Stimulated activated naive CD8-positive, alpha-beta T cell treated with anti-CD3 and anti-CD28 coated beads, Interleukin-15, Interleukin-2, amounts not matched to agents 100 ng/mL and 50 ng/mL, for 24 hours (primary cell): ENCODE results near the gene MZT2A.
"Not testable (repeated sequence)": the region's sequence is repeated elsewhere in the genome, so short reads cannot be mapped to it uniquely, and the experiment has no call there.

Source experiments
- H3K27ac Mint-ChIP-seq: one replicate; pipeline ENCODE4 v1.8.0; 2021; ENCODE audit warnings: mild to moderate bottlenecking, mixed read lengths
- H3K27me3 Mint-ChIP-seq: one replicate; pipeline ENCODE4 v1.8.0; 2021; ENCODE audit warnings: mixed read lengths
- H3K36me3 Mint-ChIP-seq: one replicate; pipeline ENCODE4 v1.8.0; 2021; ENCODE audit warnings: low read depth, mixed read lengths
- H3K4me1 Mint-ChIP-seq: one replicate; pipeline ENCODE4 v1.8.0; 2021; ENCODE audit warnings: low read depth, mixed read lengths
- H3K4me3 Mint-ChIP-seq: one replicate; pipeline ENCODE4 v1.8.0; 2021; ENCODE audit warnings: mild to moderate bottlenecking, mixed read lengths
- H3K9me3 Mint-ChIP-seq: one replicate; pipeline ENCODE4 v1.8.0; 2021; ENCODE audit warnings: mixed read lengths

Gene MZT2A

DNA sequence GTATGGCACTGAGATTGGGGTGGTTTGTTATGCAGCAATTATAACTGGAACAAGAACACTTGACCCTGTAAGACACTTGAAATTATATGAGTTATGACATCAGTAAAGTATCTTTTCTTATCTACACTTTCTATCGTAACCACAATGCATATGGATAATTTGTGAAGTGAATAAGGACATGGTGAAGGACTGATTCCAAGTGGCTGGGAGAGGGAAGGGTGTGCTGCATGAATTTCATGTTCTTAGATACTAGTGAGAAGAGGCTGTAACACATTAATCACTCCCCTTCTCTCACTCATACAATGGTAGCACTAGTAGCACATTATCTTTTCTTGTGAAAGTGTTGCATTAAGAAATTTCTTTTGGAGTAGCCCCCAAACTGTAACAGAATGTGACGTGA is 37.3 kb downstream of the MZT2A start:
- H3K27ac Mint-ChIP-seq, H3K36me3 Mint-ChIP-seq, H3K4me3 Mint-ChIP-seq, H3K9me3 Mint-ChIP-seq, H3K4me1 Mint-ChIP-seq: not testable (repeated sequence)
- H3K27me3 Mint-ChIP-seq = peaks cover 22% of the 10 kb centered on the region

DNA sequence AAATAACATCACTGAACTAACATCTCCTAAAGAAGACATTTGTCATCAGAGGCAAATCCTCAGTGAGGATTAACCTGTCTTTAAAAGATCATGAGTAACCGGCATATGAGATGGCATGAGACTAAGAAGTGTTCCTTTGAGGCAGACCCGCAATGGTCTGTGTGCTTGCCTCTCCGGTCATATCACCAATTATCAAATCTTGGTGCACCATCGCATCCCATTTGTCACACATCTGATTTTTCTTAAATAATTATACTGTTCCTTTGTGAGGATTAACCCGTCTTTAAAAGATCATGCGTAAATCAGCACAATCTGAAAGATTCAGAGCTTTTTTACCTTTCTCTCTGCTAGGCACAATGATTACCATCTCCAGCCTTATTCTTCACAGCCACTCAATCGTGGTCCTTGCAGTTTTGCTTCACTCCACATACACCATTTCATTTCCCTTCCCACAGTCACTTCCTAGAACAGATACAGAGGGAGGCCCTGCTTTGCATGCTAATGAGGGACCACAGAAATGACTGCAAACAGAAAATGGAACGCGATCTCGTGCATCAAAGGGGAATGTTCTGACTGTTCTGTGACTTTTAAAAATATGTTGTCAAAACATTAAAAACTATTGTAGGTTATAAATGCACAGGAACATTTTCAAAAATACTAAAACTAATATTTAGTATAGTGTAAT is 40.8 kb downstream of the MZT2A start:
- not testable (repeated sequence) for H3K9me3 Mint-ChIP-seq, H3K36me3 Mint-ChIP-seq, H3K4me1 Mint-ChIP-seq, H3K4me3 Mint-ChIP-seq, H3K27ac Mint-ChIP-seq
- peaks cover 24% of the 10 kb centered on the region for H3K27me3 Mint-ChIP-seq

DNA sequence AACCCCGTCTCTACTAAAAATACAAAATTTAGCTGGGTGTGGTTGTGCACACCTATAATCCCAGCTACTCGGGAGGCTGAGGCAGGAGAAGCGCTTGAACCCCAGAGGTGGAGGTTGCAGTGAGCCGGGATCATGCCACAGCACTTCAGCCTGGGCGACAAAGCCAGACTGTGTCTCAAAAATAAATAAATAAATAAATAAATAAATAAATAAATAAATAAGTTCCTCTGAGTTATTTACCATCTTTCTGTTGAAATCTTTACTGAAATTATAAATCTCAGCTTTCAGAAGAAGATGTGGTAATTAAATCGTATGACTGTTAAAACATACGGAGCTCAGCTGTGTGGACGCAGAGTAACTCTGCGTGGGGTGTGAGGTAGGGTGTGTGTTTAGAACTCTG is 44.2 kb downstream of the MZT2A start:
- H3K36me3 Mint-ChIP-seq, H3K27ac Mint-ChIP-seq, H3K4me1 Mint-ChIP-seq, H3K9me3 Mint-ChIP-seq, H3K4me3 Mint-ChIP-seq: not testable (repeated sequence)
- H3K27me3 Mint-ChIP-seq = peaks cover 14% of the 10 kb centered on the region

DNA sequence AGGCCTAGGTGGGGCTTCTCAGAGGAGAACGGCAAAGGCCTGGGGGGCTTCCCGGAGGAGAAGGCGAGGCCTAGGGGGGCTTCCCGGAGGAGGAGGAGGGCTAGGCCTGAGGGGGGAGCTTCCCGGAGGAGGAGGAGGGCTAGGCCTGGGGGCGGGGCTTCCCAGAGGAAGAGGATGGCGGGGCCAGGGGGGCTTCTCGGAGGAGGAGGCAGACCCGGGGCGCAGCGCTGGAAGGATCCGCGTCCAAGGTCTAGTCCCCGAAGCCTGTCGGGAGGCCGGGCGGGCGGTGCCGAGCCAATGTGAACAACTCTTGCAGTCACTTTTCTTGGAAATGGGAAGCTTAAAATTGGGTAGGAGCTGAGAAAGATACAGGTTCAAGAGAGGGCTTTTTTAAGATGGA is 46.3 kb downstream of the MZT2A start:
- peaks cover 16% of the 10 kb centered on the region for H3K27me3 Mint-ChIP-seq
- peaks cover 6% of the 10 kb centered on the region for H3K4me1 Mint-ChIP-seq
- no peaks in the 10 kb centered on the region for H3K36me3 Mint-ChIP-seq
- H3K27ac Mint-ChIP-seq = no peak overlapping the region
- H3K4me3 Mint-ChIP-seq = no peak overlapping the region
- no peaks in the 10 kb centered on the region for H3K9me3 Mint-ChIP-seq

DNA sequence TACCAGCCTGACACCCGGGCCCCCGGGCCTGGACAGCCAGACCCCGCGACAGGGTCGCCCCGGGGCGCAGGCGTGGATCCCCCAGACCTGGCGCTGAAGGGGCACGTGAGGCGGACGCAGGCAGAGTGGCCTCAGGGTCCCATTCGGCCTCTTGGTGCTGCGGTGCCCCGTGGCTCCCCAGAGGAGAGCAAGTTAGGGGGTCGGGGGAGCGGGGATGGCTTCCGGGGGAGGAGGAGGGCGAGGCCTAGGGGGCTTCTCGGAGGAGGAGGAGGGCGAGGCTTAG is 46.7 kb downstream of the MZT2A start:
- not testable (repeated sequence) for H3K27ac Mint-ChIP-seq, H3K36me3 Mint-ChIP-seq, H3K4me3 Mint-ChIP-seq, H3K9me3 Mint-ChIP-seq
- H3K27me3 Mint-ChIP-seq = peaks cover 20% of the 10 kb centered on the region
- H3K4me1 Mint-ChIP-seq = peaks cover 10% of the 10 kb centered on the region

DNA sequence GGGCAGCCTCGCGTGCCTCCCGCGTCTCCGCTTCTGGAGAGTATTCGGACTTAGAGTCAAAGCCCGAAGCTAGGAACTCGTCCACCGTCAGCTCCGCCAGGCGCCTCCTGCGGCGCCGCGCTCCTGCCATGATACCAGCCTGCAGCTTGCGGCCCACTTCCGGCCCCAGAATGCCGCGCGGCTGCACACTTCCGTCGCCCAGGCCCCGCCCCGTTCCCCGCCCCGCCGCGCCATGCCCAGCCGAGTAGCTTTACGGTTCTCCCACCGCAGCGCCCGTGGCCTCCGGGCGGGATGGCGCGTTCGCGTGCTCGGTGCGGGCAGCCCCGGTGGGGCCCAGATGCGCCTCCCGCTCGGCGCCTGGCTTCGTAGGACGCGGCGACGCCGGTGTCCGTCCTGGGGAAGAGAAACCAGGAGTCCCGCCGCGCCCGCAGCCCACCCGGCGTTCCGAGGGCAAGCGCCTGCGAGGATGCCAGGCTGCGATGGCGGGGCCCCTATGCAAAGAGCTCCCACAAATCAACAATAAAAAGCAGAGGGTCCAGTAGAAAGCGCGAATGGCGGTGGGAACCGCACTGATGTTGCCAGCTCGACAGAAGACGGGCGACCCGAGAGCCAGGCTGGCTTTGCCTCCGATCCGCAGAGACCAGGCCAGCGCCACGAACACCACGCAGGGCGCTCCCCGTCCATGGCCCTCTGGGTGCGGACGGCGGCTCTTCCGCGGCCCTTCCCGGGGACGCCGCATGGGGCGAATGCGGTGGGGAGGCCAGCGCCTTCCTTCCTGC is 47.3 kb downstream of the MZT2A start:
- H3K36me3 Mint-ChIP-seq, H3K9me3 Mint-ChIP-seq, H3K27ac Mint-ChIP-seq, H3K4me3 Mint-ChIP-seq: not testable (repeated sequence)
- Mint-ChIP-seq H3K4me1 (peaks cover 12% of the 10 kb centered on the region), H3K27me3 (peaks cover 19% of the 10 kb centered on the region)

DNA sequence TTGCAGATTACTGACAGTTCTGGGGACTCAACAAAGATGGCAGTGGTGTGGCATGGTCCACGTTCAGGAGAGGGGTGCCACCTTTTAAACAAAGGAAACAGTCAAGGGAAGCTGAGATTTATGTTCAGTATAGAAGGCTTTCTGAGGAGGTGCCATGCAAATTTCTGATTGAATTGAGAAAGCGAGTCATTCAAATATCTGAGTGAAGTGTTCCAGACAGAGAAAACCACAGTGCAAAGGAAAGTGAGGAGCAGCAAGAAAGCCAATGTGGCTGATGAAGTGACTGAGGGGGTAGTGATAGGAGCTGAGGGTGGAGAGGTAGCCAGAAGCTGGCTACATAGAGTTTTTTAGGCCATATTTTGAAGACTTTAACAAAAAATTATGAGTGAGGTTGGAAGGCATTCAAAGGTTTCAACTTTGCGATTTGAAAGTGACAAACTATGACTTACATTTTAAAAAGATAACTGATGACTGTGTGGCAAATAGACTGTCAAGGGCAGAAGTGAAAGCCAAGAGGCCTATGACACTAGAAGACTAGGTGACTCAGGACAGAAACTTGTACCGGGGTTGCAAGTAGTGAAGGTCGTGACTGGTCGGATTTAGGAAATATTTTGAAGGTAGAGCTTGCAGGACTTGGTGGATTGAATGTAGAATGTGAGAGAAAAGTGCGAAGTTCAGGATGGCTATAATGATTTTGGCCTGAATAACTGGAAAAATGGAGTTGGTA is 51.3 kb downstream of the MZT2A start:
- Mint-ChIP-seq H3K27me3 (peaks cover 17% of the 10 kb centered on the region), H3K27ac (peak overlapping the region; percentile 13)

More for the DNA sequence above, 51.3 kb downstream of the MZT2A start:
- peaks cover 12% of the 10 kb centered on the region for H3K4me1 Mint-ChIP-seq
- H3K9me3 Mint-ChIP-seq, H3K36me3 Mint-ChIP-seq: not testable (repeated sequence)
- H3K4me3 Mint-ChIP-seq = peak overlapping the region; percentile 3
